Adrenal gland (tissue), 12 donors: ENCODE results near the gene CFAP410. TPM values are rescaled to one million over a fixed set of nuclear protein-coding genes. Genes with fewer than 3 reads are reported as not detected.

ENCODE experiments used
- DNase-seq, 7 donors: peaks; one replicate each; pipeline ENCODE4 v3.0.0-alpha.2; 2019 to 2020
- H3K27ac ChIP-seq, 5 donors: fragments of 200-600 bp; sonication (generic) in 4 of 5; 1 replicate in 3 of 5; 2 replicates in 2 of 5; pipeline versions ENCODE4 v1.5.1 to v1.8.0; 2016 to 2020; ENCODE audit warnings: mild to moderate bottlenecking in 1 of 5
- H3K27me3 ChIP-seq: fragments of 200-600 bp; 2 replicates; pipeline ENCODE4 v1.8.0; 2021
- H3K36me3 ChIP-seq, 2 donors: fragments of 200-600 bp; replicated peaks in 1 of 2; 1 replicate in 1 of 2; 2 replicates in 1 of 2; pipeline versions ENCODE4 v1.5.1 to v1.8.0; 2018 to 2022
- H3K4me1 ChIP-seq, 2 donors: fragments of 200-600 bp; replicated peaks in 1 of 2; 1 replicate in 1 of 2; 2 replicates in 1 of 2; pipeline versions ENCODE4 v1.5.1 to v1.8.0; 2018 to 2021
- H3K4me3 ChIP-seq, 4 donors: fragments of 200-600 bp; sonication (generic) in 3 of 4; one replicate each; pipeline ENCODE4 v1.5.1; 2016 to 2018
- H3K9me3 ChIP-seq, 3 donors: fragments of 200-600 bp; sonication (generic) in 1 of 3; replicated peaks in 1 of 3; 1 replicate in 2 of 3; 2 replicates in 1 of 3; pipeline versions ENCODE4 v1.5.1 to v1.8.0; 2016 to 2021
- POLR2A ChIP-seq, 2 donors: fragments of 450-650 bp; IDR thresholded peaks; one replicate each; pipeline ENCODE4 v1.6.1; 2017; ENCODE audit warnings: antibody characterized with exemption in 2 of 2, mild to moderate bottlenecking in 2 of 2, moderate library complexity in 1 of 2
- WGBS, 4 donors: extraction: QIAGEN DNeasy Blood & Tissue Kit in 2 of 4; methylation state at CpG; one replicate each; pipeline versions ENCODE4 v1.1.5 to v1.1.7; 2013 to 2017; 5-methylcytosine and 5-hydroxymethylcytosine counted together
- intact Hi-C, 2 donors: fragments of 100-400 bp; cut with DNase I; formaldehyde crosslinking; loops; one replicate each; pipeline versions ENCODE4 v1.14.1 to v1.15.0; 2022 to 2023
- polyA plus RNA-seq, 3 donors: library from polyadenylated mRNA; stranded (reverse); fragments of 200-250 nt in 2 of 3; fragments of 350-450 nt in 1 of 3; fragmentation: Illumina TruSeq in 1 of 3; extraction: RNeasy Lipid Tissue Mini Kit (QIAGEN cat#74804) in 1 of 3; gene quantifications; one replicate each; pipeline ENCODE4 v1.2.3, GENCODE V29; 2013 to 2014
- total RNA-seq, 9 donors: library from RNA; depleted of rRNA in 4 of 9; stranded (reverse); fragments of >200 nt in 4 of 9; fragments of 120-200 nt in 1 of 9; fragmentation: NEBNext Ultra II Directional in 1 of 9; extraction: Animal tissue kit (Norgen Biotek cat#: 25700) in 1 of 9; gene quantifications; one replicate each; pipeline versions ENCODE4 v1.1.0 to v1.2.4, GENCODE V29; 2013 to 2023
- TF ChIP-seq, protein P1 (sequence below), 6 experiments: fragments of 450-650 bp in 4 of 6; fragments of 200-600 bp in 2 of 6; sonication (generic) in 1 of 6; IDR thresholded peaks; 1 replicate in 5 of 6; 2 replicates in 1 of 6; pipeline versions ENCODE4 v1.5.1 to v1.8.0; 2016 to 2021; ENCODE audit warnings: antibody characterized with exemption in 6 of 6, mild to moderate bottlenecking in 2 of 6, moderate library complexity in 1 of 6
- donor health status: healthy with polysubstance abuse.
- donor health status: Bipolar disorder and iron deficiency.
- donor health status: DM: yes; HTN: yes; CAD: no.
- donor health status: DM: no; HTN: no; CAD: no.
- donor health status: DM: no; HTN: no; CAD: no.
- donor health status: DM: yes; HTN: yes; CAD: no.

Gene CFAP410
- total and polyA plus RNA-seq, 12 donors = 1.4 to 149 (median 37.0) TPM

DNA sequence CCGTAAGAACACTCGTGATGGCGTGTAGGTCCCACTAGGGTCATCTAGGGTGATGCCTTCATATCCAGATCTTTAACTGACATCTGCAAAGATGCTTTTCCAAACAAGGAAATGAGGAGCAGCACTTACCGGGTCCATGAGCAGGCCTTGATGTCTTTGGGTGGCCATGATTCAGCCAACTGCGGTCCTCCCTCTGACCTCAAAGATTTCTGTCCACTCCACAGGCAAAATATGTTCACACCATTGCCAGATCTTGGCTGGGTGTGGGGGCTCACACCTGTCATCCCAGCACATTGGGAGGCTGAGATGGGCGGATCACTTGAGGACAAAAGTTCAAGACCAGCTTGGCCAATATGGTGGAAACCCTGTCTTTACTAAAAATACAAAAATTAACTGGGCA, 32.4 kb upstream of the CFAP410 start:
- H3K9me3 ChIP-seq = no peaks in the 10 kb centered on the region
- H3K4me1 ChIP-seq = peaks cover 0 to 5% of the 10 kb centered on the region in 2 donors
- H3K36me3 ChIP-seq = no peaks in the 10 kb centered on the region
- TF ChIP-seq, protein P1, sequence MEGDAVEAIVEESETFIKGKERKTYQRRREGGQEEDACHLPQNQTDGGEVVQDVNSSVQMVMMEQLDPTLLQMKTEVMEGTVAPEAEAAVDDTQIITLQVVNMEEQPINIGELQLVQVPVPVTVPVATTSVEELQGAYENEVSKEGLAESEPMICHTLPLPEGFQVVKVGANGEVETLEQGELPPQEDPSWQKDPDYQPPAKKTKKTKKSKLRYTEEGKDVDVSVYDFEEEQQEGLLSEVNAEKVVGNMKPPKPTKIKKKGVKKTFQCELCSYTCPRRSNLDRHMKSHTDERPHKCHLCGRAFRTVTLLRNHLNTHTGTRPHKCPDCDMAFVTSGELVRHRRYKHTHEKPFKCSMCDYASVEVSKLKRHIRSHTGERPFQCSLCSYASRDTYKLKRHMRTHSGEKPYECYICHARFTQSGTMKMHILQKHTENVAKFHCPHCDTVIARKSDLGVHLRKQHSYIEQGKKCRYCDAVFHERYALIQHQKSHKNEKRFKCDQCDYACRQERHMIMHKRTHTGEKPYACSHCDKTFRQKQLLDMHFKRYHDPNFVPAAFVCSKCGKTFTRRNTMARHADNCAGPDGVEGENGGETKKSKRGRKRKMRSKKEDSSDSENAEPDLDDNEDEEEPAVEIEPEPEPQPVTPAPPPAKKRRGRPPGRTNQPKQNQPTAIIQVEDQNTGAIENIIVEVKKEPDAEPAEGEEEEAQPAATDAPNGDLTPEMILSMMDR (IDR thresholded peaks at IDR 0.05) = no peak
- no peak for TF ChIP-seq POLR2A (IDR thresholded peaks at IDR 0.05)
- DNase-seq = peak in 2 of 7 donors; percentile 13 to 28
- 87 to 95% (median 91%) methylated on average over 6 of the region's 6 CpGs for WGBS, 4 donors
- no peak overlapping the region for H3K4me3 ChIP-seq
- H3K27ac ChIP-seq = no peak overlapping the region
- H3K27me3 ChIP-seq = no peaks in the 10 kb centered on the region
- intact Hi-C loops = no loop called here

DNA sequence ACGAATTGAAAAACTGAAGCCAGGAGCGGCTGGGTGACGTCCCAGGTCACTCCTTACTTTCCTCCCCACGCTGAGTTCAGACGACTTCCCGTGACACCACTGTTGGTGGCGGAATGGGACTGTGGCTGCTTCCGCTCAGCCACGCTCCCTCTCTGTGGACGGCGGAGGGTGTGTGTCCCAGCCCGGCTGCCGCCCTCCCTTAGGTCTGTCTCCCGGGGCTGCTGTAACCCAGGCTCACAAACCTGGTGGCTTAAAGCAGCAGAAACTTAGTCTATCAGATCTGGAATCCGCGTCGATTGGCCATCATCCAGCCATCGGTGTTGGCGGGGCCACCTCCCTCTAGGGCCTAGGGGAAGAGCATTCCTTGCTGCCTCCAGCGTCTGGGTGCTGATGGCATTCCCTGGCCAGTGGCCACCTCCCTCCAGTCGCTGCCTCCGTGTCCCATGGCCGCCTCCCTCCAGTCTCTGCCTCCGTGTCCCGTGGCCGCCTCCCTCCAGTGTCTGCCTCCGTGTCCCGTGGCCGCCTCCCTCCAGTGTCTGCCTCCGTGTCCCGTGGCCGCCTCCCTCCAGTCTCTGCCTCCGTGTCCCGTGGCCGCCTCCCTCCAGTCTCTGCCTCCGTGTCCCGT, 31.7 kb upstream of the CFAP410 start:
- 68 to 75% (median 73%) methylated on average over 21 to 35 of the region's 37 CpGs for WGBS, 4 donors
- no peaks in the 10 kb centered on the region for H3K36me3 ChIP-seq
- H3K27me3 ChIP-seq = no peaks in the 10 kb centered on the region
- no peaks in the 10 kb centered on the region for H3K9me3 ChIP-seq
- H3K4me3 ChIP-seq = peak overlapping the region in 1 of 4 donors; percentile 43
- peak overlapping the region; percentile 78 to 96 (median 90) for H3K27ac ChIP-seq
- TF ChIP-seq POLR2A (IDR thresholded peaks at IDR 0.05) = no peak
- TF ChIP-seq, protein P1 (IDR thresholded peaks at IDR 0.05) = no peak
- peaks cover 0 to 5% of the 10 kb centered on the region in 2 donors for H3K4me1 ChIP-seq
- intact Hi-C loops = no loop called here
- no peak for DNase-seq

DNA sequence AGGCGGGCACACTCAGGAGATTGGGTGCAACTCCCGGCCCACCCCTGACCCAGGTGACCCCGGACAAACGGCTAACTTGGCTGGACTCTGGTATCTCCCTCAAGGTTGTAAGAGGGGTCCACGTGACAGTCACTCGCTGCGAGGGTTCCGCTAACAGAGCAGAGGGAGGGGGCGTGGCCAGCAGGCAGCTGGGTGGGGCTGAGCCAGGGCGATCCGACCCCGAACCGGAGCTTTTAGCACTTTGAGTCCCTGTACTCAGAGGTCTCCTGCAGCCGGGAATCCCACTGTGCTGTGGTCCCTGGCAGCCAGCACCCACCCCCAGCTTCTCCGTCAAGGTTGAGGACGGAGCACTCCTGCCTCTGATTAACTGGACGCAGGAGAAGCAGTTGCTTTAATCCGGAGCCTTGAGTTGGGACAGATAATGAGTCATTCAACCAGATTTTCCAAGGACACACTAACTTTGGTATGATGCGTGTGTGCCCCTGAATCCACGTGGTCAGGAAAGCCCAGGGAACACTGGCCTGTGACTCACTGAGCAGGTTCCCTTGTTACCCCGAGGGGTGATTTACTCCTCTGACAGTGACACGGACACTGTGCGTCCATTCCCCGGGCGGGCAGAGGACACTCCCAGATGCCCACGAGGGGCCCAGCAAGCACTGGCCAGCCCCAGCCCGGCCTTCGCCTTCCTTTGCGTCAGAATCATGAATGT, 31.0 kb upstream of the CFAP410 start:
- peak; percentile 88 to 96 (median 95) for DNase-seq
- intact Hi-C loops = no loop called here
- H3K27me3 ChIP-seq = no peaks in the 10 kb centered on the region
- TF ChIP-seq, protein P1 (IDR thresholded peaks at IDR 0.05) = no peak
- peak; percentile 16 to 77 for TF ChIP-seq POLR2A (IDR thresholded peaks at IDR 0.05)
- no peaks in the 10 kb centered on the region for H3K36me3 ChIP-seq
- H3K27ac ChIP-seq = peak overlapping the region; percentile 78 to 96 (median 90)
- H3K4me3 ChIP-seq = peak overlapping the region in 1 of 4 donors; percentile 43
- WGBS, 4 donors = 17 to 27% (median 22%) methylated on average over 18 to 29 of the region's 29 CpGs
- no peaks in the 10 kb centered on the region for H3K9me3 ChIP-seq
- peaks cover 0 to 5% of the 10 kb centered on the region in 2 donors for H3K4me1 ChIP-seq

DNA sequence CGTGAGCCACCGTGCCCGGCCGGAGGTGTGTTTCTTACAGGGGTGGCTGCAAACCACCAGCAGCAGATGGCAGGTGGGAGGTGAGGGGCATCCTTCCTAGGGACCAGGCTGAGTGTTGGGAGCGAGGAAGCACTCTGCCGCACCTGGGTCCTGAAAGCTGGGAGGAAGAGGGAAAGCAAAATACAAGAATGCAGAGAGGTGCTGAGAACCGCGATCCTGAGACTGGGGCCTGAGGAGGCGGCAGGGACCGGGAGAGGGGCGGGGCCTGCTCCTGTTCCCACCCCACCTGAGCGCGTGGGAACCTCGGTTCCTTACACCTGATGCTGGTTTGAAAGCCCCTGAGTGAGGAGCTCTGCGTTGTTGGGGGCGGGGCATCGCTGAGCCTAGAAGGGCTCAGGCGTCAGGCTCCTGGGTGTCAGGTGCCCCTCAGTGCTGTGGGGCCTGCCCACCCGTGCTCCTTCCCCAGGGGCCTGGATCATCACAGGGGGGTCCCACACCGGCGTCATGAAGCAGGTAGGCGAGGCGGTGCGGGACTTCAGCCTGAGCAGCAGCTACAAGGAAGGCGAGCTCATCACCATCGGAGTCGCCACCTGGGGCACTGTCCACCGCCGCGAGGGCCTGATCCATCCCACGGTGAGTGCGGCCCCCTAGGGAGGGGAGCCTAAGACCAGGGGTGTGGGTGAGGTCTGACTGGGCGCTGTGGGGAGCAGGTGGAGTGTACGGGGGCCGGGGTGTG, 29.7 kb upstream of the CFAP410 start:
- Histone ChIP-seq H3K27ac (peak overlapping the region in 3 of 5 donors; percentile 13 to 96 (median 47)), H3K36me3 (no peaks in the 10 kb centered on the region), H3K27me3 (no peaks in the 10 kb centered on the region), H3K9me3 (no peaks in the 10 kb centered on the region), H3K4me1 (peaks cover 0 to 5% of the 10 kb centered on the region in 2 donors), H3K4me3 (no peak overlapping the region)
- peak; percentile 30 to 51 (median 41) for DNase-seq
- TF ChIP-seq POLR2A (IDR thresholded peaks at IDR 0.05) = no peak
- TF ChIP-seq, protein P1 (IDR thresholded peaks at IDR 0.05) = no peak
- intact Hi-C loops = no loop called here
- WGBS, 4 donors = 43 to 82% (median 51%) methylated on average over 16 to 35 of the region's 35 CpGs
